Stimulated activated CD4-positive, alpha-beta T cell treated with anti-CD3 and anti-CD28 coated beads, Interleukin-4, amount 100 ng/mL, for 24 hours (primary cell): ENCODE results near the gene PTMA.
"Not testable (repeated sequence)": the region's sequence is repeated elsewhere in the genome, so short reads cannot be mapped to it uniquely, and the experiment has no call there.

ENCODE experiments used
- DNase-seq: peaks from one replicate; pipeline ENCODE4 v3.0.0-alpha.2; 2020

Gene PTMA, protein sequence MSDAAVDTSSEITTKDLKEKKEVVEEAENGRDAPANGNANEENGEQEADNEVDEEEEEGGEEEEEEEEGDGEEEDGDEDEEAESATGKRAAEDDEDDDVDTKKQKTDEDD

DNA sequence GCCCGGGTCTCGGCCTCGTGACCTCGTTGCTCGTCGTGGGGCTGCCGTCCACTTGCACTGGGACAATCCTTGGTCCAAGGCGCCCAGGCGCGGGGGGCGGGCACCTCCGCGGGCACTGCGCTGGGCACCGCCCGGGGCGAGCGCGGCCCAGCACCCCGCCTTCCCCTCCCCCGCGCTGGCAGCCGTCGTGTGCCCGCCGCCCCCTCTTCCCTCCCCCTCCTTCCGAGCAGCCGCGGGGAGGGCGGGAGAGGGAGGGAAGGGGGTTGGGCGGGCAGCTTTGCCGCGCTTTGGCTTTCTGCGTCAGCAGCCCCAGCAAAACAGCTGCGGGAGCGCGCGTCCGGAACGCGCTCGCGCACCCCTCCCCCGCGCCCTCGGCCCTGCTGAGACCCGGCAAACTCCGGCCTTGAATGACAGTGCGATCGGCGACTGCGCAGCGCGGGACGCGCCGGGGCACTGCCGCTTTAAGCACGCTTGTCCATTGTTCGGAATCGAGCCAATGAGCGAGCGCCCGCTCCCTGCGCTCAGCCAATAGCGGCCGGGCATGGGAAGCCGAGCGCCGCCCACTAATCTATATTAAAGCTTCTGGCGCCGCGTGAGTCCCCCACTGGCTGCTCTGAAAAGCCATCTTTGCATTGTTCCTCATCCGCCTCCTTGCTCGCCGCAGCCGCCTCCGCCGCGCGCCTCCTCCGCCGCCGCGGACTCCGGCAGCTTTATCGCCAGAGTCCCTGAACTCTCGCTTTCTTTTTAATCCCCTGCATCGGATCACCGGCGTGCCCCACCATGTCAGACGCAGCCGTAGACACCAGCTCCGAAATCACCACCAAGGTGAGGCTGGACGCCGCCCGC, at the start of gene PTMA:
PTMA (plus strand) TSS at position 599 of the 846 bp plus-strand sequence; CDS start at position 781, 182 bp downstream.
- peak; percentile 99 for DNase-seq

DNA sequence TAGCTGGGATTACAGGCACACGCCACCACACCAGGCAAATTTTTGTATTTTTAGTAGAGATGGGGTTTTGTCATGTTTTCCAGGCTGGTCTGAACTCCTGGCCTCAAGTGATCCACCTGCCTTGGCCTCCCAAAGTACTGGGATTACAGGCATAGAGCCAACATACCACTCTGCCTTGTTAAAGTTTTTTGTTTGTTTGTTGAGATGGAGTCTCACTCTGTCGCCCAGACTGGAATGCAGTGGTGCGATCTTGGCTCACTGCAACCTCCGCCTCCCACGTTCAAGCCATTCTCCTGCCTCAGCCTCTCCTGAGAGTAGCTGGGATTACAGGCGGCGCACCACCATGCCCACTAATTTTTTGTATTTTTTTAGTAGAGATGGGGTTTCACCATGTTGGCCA, 48.3 kb upstream of the PTMA start:
- DNase-seq: not testable (repeated sequence)

DNA sequence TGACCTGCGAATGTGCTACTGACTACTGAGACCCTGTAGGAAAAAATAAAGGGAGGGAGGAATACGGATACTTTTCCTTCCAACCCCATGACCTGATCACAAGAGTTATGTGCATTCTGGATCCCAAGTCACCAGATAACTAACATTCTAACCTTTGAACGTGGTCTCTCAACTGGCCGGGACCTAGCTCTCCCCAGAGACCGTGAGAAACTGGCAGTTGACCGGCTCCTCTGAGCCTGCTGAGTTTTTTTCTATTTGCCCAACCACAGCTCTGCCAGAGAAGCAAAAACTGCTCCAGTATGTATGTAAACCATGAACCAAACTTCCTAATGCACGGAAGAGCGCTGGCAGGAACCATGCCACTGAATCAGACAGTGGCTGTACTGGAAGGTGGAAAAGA, 47.5 kb upstream of the PTMA start:
- DNase-seq: no peak

DNA sequence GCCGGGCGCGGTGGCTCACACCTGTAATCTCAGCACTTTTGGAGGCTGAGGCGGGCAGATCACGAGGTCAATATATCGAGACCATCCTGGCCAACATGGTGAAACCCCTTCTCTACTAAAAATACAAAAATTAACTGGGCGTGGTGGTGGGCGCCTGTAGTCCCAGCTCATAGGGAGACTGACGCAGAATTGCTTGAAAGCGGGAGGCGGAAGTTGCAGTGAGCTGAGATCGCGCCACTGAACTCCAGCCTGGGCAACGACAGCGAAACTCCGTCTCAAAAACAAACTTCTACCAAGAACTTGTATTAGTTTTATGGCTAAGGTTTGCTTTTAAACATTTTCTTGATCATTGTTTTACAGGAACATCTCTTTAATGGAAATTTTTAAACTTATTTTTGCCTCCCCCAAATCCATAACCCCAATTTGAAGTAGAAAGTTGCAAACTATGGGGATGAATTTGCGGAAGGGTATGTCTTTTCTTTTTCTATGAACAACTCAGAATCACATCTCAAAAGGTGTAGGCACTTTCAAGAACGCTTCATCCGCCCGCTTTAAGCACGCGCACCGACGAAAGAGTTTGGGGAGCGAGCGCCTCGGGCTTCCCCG, 46.8 kb upstream of the PTMA start:
- no peak for DNase-seq

DNA sequence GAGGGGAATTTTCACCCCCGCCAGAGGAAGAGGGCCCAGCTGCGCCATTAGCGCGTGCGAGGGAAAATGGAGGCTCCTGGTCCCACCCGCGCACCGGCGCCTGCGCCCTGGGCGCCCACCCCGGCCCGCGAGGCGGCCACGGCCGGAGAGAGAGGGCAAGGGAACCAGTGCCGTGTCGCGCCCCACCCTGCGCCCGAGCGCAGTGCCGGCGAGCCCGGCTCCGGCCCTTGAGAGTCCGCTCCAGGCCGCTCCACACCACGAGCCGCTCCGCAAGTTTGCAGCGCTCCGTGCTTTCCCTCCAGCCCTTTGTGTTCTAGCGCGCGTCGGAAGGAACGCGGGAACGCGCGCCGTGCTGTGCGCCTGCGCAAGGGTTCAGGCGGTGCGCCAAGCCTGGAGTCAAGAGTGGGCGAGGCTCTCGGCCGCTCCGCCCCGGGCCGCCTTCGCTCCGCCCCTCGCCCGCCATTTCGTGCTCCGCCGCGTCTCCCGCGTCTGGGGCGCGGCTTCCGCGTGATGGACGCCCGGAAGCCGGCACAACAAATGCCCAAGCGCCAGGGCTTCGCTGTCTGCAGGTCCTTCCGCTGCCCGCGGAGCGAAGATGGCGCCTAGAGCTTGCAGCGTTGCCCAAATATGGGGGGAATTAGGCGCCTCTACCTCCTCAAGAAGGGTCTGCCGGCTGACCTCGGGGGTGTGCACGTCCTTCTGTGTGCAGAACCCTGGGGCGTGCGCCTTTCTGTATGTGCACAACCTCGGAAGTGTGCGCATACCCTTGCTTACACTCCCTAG, 46.1 kb upstream of the PTMA start:
- DNase-seq: peak; percentile 96

DNA sequence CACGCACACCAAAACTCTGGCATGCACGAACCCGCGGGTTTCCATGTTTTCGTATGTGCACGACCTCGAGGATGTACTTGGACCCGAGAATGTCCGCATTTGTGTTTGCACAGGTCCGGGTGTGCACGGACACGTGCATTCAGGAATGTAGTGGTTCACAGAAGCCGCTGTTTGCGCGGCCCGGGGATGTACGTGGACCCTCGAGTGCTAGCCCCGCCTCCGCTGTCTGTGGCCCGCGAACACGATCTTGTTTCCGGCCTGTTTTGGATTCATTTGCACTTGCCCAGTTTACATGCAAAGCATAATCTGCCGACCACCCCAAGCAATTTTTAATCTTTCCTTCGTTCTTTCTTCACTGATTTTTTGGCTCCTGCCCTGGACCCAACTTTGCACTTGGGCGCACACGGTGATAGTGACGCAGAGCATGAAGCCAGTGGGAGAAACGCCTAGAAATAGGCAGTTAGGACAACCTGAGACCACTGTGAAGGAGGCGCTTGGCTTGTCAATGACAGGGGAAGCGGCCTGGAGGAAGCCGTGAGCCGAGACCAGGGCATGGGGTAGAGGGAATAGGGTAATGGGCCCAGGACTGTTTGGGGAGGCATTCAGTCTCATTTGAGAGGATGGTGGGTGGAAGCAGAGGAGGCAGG, 45.4 kb upstream of the PTMA start:
- no peak for DNase-seq

DNA sequence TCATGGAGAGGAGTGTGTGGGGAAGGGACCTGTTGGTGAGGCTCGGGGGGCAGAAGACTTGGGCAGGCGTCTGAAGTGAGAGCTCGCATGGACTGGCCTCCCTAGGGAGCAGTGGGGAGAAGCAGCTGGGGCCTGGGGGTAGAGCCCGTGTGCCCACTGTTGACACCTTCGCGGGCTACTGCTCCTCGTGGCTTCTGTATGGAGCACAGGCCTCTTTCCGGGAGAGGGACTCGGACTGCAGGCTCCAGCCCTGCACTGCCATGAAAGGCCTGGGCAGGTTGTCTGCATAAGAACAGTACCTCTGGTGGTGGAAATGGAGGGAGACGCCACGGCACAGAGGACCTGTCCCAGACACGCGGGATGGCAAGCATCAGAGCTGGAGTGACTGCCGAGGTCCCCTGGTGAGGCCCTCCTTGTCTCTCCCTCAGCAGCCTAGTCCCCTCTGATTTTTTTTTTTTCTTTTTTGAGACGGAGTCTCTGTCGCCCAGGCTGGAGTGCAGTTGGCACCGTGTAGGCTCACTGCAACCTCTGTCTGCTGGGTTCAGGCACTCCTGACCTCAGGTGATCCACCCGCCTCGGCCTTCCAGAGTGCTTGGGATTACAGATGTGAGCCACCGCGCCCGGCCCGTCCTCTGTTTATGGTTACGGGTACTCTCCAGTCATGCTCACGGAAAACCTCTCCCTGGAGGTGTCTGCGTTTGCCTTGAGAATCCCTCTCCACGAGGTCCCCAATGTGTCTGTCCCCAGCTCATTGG, 44.7 kb upstream of the PTMA start:
- DNase-seq: no peak

DNA sequence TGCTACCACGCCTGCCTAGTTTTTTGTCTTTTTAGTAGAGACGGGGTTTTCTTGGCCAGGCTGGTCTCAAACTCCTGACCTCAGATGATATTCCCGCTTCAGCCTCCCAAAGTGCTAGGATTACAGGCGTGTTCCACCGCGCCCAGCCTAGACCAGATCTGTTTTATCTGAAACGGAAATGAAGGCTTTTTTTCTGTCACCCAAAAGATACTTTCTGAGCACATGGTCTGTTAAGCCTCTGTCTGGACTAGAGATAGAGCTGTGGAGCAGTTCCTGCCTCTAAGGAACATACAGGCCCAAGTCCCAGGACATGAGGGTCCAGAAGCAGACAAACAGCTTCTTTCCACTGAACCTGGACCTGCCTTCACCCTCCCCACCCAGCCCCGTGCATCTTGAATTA, 43.6 kb upstream of the PTMA start:
- DNase-seq: no peak

DNA sequence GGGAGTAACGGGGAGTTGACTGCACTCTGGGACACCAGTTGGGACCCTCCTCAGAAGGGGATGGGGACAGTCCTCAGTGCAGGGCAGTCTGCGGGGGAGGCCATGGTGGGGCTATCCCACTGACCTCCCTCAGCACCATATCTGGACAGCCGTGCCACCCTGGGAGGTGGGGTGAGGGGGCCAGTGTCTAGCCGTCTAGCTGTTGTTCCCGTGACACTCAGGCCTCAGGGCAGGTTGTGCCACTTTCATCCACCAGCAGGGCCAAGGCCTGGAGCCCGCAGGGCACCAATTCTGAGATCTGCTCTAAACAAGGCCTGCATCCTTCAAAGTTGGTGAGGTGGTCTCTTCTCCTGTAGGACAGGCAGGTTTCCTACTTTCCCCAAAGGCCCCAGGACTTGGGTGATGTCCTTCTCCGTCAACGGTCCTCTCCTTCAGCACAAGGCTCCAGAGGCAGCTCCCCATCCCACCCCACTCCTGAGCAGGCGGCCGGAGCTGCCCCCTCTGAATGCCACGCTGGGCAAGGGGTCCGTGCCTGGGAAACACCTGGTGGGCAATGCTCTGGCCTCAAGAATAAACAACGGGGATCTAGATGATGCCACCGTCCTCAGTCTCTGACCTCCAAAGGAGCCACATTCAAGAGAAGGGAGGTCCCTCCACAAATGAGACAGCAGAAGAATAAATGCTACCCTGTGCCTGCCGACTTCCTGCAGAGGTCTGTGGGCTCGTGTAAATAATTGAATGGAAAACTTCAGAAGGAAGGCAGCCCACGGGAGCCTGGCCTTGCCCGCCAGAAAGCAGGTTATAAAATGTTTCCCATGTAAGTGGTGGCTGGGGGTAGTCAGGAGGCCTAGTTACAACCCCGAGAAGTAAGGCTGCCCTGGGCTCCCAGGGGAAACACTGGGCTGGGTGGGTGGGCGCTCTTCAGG, 42.8 kb upstream of the PTMA start:
- DNase-seq: no peak

DNA sequence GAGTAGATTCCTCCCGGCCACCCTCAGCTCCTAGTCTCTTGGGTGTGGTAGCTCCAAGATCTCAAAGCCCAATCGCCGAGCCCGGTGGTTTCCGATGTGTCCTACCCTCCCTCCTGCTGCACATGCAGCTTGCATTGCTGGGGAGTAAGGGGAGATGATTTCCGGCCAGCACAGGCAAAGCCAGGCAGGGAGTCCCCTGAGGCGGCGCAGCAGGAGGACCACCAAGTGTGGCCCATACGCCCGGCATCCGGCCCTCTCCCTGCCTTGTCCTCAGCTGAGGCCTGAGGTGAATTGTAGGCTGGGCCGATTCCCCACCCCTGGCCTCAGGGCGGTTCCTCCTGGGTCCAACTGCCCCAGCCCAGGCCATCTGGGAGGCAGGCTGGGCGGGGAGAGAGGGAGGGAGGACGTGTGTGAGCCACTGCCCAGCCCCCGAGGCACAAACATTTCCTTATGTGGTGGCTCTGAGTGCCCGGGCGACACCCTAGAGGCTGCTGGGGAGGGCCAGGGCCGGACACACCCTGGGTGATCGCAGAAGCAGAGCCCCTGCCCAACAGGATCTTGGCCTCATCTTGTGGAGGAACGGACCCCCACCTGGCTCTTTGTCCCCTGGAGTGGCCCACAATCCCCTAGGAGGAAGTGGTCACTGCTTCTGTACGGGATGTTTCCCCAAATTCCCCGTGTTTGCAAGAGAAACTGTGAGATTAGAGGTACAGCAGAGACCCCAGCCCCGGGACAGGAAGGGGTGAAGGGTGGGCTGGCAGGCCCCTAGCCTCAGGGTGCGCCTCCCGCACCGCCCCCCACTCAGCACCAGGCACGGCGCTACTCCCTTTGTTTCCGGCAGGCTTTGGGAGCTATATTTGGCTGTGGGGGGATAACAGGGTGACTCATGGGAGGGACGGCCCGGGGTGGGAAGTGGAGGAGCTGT, 41.9 kb upstream of the PTMA start:
- DNase-seq: no peak

DNA sequence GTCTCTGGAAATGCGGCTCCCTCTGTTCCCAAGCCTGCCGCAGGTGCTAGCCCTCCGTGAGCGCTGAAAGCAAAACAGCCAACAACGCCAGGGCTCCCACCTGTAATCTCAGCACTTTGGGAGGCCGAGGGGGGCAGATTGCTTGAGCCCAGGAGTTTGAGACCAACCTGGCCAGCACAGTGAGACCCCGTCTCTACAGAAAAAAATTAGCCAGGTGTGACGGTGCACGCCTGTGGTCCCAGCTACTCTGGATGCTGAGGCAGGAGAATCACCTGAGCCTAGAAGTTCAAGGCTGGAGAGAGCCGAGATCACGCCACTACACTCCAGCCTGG, 41.3 kb upstream of the PTMA start:
- no peak for DNase-seq

DNA sequence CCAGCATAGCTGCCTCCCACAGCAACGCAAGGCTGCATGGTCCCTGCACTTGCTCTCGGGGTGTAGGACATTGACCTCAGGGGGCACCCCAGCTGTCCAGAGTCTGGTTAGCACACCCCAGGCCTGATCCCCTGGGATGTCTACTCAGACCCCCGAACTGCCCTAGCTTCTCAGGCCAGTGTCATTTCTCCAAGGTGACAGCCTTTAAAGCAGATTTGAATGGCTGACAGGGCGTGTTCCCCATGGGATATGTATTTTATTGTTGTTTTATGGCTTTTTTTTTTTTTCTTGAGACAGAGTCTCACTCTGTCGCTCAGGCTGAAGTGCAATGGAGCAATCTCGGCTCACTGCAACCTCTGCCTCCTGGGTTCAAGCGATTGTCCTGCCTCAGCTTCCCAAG, 40.8 kb upstream of the PTMA start:
- DNase-seq: no peak

DNA sequence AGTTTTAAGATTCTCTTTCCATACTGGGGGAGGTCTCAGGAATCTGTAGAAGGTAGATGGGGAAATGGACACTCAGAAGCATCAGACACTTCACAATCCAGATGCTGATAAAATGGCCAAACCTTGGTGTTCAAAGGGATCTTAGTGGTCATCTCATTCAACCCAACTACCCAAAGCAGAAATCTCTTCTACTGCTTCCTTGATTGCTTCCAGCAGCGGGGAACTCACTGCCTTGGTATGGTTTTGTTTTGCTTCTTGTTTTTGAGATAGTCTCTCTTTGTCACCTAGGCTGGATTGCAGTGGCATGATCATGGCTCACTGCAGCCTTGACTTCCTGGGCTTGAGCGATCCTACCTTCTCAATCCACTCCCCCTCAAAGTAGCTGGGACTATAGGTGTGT, 39.3 kb upstream of the PTMA start:
- DNase-seq: no peak

DNA sequence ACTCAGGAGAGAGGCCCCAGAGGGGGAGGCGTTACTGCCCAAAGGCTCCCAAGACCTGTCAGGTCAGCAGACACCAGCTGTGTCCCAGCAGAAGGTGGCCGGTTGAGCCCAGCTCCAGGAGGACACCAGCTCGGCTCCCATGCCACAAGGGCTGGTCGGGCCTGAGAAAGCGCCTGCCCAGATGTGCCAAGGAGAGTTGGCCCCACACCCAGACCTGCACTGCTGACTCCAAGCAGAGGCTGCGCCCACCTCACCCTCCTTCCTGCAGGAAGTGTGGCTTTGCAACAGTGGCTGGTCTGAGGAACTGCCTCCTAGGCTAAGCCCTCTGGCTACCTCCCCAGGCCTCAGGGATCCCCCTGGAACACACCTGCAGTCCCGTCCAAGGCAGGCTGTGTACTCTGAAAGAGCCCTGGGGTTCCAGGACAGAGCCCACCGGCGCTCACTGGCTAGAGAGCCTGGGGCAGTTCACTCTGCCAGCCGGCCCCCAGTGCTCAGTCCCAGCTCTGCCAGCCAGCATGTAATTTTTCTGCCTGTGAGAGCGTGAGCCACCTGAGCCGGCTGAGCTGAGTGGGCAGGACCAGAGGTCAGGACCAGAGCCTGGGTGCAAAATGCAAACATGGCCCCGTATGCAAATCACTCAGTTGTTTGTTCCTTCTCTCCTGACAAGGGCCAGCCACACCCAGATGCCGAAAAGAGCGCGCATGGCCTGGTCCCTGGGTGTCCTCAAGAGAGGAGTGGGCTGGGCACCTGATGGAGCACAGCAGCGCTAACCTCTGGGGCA, 36.9 kb upstream of the PTMA start:
- DNase-seq: no peak

DNA sequence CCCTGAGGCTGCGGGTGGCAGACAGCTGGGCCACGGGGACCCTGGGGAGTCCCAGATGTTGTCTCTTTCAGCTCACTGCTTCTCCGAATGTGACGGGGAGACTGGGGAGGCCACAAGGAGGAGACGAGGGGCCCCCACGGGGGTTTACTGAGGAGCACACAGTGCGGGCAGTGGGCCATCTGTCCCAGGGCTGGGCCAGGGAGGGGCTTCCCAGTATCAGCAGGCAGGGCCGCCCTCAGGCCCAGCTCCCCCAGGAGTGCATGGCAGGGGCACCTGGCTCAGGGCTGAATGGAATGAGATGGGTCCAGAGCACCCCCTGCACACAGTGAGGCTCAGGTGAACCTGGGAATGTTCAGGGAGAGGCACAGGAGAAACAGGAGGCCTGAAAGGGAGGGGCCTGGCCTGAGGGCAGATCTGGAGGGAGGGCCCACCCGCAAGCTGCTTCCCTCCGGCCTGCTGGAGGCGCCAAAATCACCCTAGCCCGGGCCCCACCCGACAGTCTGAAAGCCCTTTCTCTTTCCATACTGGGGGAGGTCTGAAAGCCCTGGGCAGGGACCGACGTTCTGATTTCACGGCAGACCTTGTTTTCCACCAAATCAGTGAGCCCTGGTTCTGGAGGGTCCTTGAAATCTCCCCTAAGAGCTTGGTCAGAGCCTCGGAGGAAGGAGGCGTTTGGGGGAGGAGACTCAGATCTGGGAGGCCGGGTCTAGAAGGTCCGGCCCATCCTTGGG, 35.5 kb upstream of the PTMA start:
- DNase-seq: no peak

DNA sequence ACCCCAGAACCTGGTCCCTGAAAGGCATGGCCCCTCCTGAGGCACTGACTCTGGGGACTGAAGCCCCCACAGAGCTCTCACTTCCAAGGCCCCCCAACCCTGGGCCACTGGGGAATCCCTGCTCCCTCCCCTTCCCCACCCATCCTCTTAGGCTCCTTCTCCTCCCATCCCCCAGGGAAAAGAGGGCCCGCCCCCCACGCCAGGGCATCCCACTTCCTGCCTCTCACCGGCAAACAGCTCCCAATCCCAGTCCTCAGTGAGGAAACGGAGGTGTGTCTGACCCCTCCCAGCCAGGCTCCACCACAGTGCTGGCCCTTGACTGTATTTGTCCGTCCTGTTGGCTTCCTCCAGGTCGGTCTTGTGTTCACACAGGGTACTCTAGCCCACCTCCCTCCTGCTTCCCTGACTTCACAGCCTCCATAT, 35.0 kb upstream of the PTMA start:
- DNase-seq: no peak

DNA sequence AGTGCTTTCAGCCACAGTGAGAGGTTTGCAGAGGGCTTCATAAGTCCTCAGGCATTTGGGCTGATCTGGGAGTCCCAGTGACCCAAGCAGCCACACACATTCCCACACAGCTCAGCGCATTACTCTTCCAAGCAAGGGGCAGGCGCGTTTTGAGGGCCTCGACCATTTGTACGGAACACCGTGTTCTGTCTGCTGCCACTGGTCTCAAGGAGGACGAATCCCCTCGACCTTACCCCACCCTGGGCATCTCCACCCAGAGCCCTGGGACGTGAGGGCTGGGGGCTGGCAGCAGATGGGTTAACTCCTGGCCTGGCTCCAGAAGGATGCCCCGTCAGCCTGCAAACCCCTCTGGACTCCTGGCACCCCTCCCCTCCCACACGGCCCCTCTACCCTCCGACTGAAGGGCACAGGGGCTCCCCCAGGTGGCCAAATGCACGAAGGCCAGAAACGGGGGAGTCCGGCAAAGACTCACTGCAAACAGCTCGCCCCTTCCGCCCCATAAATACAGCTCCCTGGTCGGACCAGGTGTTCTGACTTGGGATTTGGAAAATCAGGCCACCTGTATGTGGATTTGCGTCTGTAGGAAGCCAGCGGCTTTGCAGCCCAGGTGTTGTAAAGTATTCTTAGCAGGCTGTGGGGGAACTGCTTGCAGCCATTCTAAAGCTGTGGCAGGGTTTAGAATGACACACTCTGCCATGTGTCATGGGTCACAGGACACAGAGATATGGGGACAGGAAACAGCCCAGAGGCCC, 33.6 kb upstream of the PTMA start:
- peak; percentile 65 for DNase-seq

DNA sequence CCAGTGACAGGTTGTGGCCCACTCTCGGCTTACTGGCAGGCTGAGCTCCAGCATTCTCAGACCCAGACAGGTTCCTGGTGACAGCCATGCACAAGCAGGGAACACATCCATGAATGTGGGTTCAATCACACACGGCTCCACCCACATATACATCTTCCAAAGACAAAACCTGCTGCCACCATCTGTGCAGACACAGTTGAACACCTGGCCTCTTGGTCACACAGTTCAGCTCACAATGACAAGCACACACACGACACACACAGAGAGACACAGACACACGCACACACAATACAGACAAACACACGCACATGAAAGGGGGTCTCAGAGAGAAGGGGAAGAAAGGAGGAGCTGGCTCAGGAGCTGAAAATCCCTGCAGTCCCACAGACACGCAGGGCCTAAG, 32.1 kb upstream of the PTMA start:
- DNase-seq: no peak
